Osteoblast (primary cell): Measurements from ENCODE around the gene TRERF1. TPM values are rescaled to one million over a fixed set of nuclear protein-coding genes. Genes with fewer than 3 reads are reported as not detected.
"Not testable (repeated sequence)": the region's sequence is repeated elsewhere in the genome, so short reads cannot be mapped to it uniquely, and the experiment has no call there.

Experiments
- DNase-seq: peaks from one replicate; pipeline ENCODE4 v3.0.0; 2011; ENCODE audit warnings: low spot score, mixed read lengths; ENCODE audit not compliant: insufficient read length; ENCODE audit errors: missing footprints
- H2AFZ ChIP-seq: 2 replicates; pipeline ENCODE4 v1.6.0; 2011; ENCODE audit warnings: mild to moderate bottlenecking, low read length
- H3K27ac ChIP-seq: 2 replicates; pipeline ENCODE4 v1.5.1; 2011; ENCODE audit warnings: mild to moderate bottlenecking, low read depth, low read length, moderate library complexity
- H3K27me3 ChIP-seq: 2 replicates; pipeline ENCODE4 v1.6.0; 2012; ENCODE audit warnings: mild to moderate bottlenecking, control low read depth, inconsistent platforms, low read length, moderate library complexity; ENCODE audit not compliant: insufficient read depth
- H3K36me3 ChIP-seq: 2 replicates; pipeline ENCODE4 v1.5.1; 2011; ENCODE audit warnings: mild to moderate bottlenecking, low read length, control low read depth, moderate library complexity; ENCODE audit not compliant: insufficient read depth
- H3K4me1 ChIP-seq: 2 replicates; pipeline ENCODE4 v1.5.1; 2011; ENCODE audit warnings: mild to moderate bottlenecking, low read length, control low read depth, moderate library complexity; ENCODE audit not compliant: insufficient read depth
- H3K4me2 ChIP-seq: 2 replicates; pipeline ENCODE4 v1.6.0; 2011; ENCODE audit warnings: mild to moderate bottlenecking, low read length; ENCODE audit not compliant: insufficient read depth
- H3K4me3 ChIP-seq: fragments of 200-600 bp; sonication (generic); 3 replicates; pipeline ENCODE4 v1.5.1; 2012; ENCODE audit warnings: mild to moderate bottlenecking, low read length, inconsistent platforms; ENCODE audit not compliant: insufficient read depth
- H3K79me2 ChIP-seq: 2 replicates; pipeline ENCODE4 v1.6.0; 2012; ENCODE audit warnings: mild to moderate bottlenecking, low read length, control low read depth, inconsistent platforms; ENCODE audit not compliant: insufficient read depth
- H3K9me3 ChIP-seq: 2 replicates; pipeline ENCODE4 v1.5.1; 2011; ENCODE audit warnings: low read depth, low read length, control low read depth
- H4K20me1 ChIP-seq: 2 replicates; pipeline ENCODE4 v1.6.0; 2012; ENCODE audit warnings: mild to moderate bottlenecking, low read length, control low read depth; ENCODE audit not compliant: insufficient read depth
- total RNA-seq: library from RNA; depleted of rRNA; stranded (reverse); fragments of >200 nt; gene quantifications from 2 replicates; pipeline ENCODE4 v1.2.3, GENCODE V29; 2012
- TF ChIP-seq, protein P1 (sequence below): IDR thresholded peaks from 2 replicates; pipeline ENCODE4 v1.5.1; 2011; ENCODE audit warnings: mild to moderate bottlenecking, low read depth, low read length, moderate library complexity; ENCODE audit errors: extremely low read depth

Gene TRERF1
- total RNA-seq, 1 donor: 4.7 TPM

DNA sequence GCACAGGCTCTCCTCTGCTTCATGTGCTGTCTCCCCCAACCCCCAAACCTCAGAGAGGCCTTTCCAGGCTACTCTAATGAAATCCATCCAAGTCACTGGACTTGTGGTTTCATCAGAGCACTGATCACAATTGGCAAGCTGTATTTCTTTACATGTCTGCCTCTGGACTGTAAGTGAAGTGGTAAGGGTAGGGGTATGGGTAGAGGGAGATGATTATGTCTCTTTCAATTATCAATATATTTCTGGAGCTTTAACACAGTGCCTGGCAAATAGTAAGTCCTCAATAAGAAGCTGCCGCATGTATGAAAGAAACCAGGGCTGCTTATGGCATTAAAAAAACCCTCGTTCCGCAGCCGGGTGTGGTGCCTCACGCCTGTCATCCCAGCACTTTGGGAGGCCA, 5.4 kb downstream of the TRERF1 start:
- Histone ChIP-seq H3K4me2 (no peak overlapping the region), H3K79me2 (peaks cover 92% of the 10 kb centered on the region), H2AFZ (no peak overlapping the region), H3K4me1 (peaks cover 16% of the 10 kb centered on the region), H3K4me3 (no peak overlapping the region), H3K36me3 (peaks cover 3% of the 10 kb centered on the region), H4K20me1 (peaks cover 11% of the 10 kb centered on the region), H3K27me3 (no peaks in the 10 kb centered on the region), H3K9me3 (no peaks in the 10 kb centered on the region), H3K27ac (no peak overlapping the region)
- TF ChIP-seq, protein P1, sequence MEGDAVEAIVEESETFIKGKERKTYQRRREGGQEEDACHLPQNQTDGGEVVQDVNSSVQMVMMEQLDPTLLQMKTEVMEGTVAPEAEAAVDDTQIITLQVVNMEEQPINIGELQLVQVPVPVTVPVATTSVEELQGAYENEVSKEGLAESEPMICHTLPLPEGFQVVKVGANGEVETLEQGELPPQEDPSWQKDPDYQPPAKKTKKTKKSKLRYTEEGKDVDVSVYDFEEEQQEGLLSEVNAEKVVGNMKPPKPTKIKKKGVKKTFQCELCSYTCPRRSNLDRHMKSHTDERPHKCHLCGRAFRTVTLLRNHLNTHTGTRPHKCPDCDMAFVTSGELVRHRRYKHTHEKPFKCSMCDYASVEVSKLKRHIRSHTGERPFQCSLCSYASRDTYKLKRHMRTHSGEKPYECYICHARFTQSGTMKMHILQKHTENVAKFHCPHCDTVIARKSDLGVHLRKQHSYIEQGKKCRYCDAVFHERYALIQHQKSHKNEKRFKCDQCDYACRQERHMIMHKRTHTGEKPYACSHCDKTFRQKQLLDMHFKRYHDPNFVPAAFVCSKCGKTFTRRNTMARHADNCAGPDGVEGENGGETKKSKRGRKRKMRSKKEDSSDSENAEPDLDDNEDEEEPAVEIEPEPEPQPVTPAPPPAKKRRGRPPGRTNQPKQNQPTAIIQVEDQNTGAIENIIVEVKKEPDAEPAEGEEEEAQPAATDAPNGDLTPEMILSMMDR: no peak
- no peak for DNase-seq

DNA sequence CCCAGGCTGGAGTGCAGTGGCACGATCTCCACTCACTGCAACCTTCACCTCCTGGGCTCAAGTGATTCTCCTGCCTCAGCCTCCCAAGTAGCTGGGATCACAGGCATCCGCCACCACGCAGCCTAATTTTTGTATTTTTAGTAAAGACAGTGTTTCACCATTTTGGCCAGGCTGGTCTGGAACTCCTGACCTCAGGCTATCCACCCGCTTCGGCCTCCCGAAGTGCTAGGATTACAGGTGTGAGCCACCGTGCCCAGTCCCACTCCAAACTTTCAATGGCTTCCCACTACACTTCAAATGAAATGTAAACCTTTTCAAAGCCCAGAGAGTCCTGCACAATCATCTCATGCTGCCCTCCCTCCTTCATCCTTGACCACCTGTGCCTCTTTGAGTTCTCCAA, 5.8 kb downstream of the TRERF1 start:
- Histone ChIP-seq H3K79me2 (peaks cover 92% of the 10 kb centered on the region), H3K4me1 (peaks cover 20% of the 10 kb centered on the region), H4K20me1 (peaks cover 11% of the 10 kb centered on the region)
- not testable (repeated sequence) for H3K9me3 ChIP-seq, H3K27me3 ChIP-seq, H3K36me3 ChIP-seq, H3K4me2 ChIP-seq, H3K27ac ChIP-seq, DNase-seq, H2AFZ ChIP-seq, H3K4me3 ChIP-seq

DNA sequence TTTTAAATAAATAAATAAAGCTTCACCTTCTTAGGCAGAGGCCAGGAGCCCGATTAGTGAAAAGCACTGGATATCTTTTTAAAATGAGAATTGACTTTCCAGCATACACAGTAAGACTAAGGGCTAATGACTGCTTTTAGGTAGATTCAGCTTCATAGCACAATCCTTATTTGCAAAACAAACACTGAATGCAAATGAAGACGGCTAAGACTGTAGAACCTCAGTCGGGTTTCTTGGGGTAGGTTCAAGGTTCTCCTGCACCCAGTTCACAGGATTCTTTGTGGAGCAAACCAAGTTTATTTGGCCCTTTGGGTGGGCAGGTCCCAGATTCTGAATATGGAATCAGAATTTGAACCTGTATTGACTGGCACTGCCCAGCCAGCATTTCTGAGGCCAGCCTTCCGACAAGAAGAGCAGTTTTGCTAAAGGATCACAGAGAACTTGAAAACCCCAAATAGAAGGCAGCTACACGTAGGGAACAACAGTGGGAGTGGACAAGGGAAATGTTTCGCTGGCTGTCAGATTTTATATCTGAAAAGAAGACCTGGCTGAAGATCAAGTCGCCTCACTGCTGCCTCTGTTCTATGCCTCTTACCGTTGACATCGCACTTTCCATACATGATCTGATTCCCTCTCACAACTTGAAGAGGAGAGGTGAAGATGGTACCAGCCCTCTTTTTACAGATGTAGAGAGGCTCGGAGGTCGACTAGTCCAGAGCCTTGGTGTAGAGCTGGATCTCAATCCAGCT, 8.2 kb downstream of the TRERF1 start:
- TF ChIP-seq, protein P1: no peak
- DNase-seq: no peak
- Histone ChIP-seq H3K79me2 (peaks cover 90% of the 10 kb centered on the region), H3K4me1 (peaks cover 14% of the 10 kb centered on the region), H3K4me3 (no peak overlapping the region), H3K4me2 (no peak overlapping the region), H3K9me3 (no peaks in the 10 kb centered on the region), H3K36me3 (peaks cover 3% of the 10 kb centered on the region), H3K27me3 (no peaks in the 10 kb centered on the region), H2AFZ (no peak overlapping the region), H3K27ac (no peak overlapping the region), H4K20me1 (peaks cover 9% of the 10 kb centered on the region)

DNA sequence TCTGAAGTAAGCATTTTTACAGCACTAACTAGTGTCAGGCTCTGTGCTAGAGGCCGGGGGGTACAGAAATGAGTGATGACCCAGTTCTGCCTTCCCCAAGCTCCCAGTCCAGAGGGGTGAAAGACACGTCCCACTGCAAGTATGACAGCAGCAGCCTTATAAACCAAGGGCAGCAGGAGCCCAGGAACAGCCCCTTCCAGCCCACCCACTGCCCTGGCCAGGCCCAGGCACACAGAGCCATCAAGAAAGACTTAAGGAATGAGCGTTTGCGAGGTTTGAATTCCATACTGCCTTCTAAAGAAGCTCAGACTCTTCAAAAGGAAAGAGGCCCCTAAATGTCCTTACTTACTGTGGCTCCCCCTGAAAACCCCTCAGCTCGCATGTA, 10.0 kb downstream of the TRERF1 start:
- no peak overlapping the region for H3K4me2 ChIP-seq
- H3K4me3 ChIP-seq: no peak overlapping the region
- H3K79me2 ChIP-seq: peaks cover 83% of the 10 kb centered on the region

More for the DNA sequence above, 10.0 kb downstream of the TRERF1 start:
- Histone ChIP-seq H2AFZ (no peak overlapping the region), H3K27ac (no peak overlapping the region), H3K36me3 (peaks cover 3% of the 10 kb centered on the region), H3K4me1 (peaks cover 14% of the 10 kb centered on the region), H3K9me3 (no peaks in the 10 kb centered on the region), H3K27me3 (no peaks in the 10 kb centered on the region), H4K20me1 (peaks cover 7% of the 10 kb centered on the region)
- TF ChIP-seq, protein P1: no peak
- no peak for DNase-seq
